HepG2 (cell line): ENCODE measurements around the gene KLF11. TPM values are rescaled to one million over a fixed set of nuclear protein-coding genes. Genes with fewer than 3 reads are reported as not detected.

Experiments used
- CAMTA2 ChIP-seq: sonication (generic); formaldehyde crosslinking; IDR thresholded peaks from 2 replicates; pipeline ENCODE4 v1.4.0; 2020; ENCODE audit warnings: mild to moderate bottlenecking, missing genetic modification reagents, borderline replicate concordance
- GATAD2A ChIP-seq: IDR thresholded peaks from 2 replicates; pipeline ENCODE4 v1.6.1; 2016
- IRX3 ChIP-seq: sonication (generic); formaldehyde crosslinking; IDR thresholded peaks from 2 replicates; pipeline ENCODE4 v1.8.1; 2023; ENCODE audit warnings: mild to moderate bottlenecking, low read depth, missing genetic modification reagents, borderline replicate concordance
- KDM5A ChIP-seq: fragments of 200-600 bp; sonication (generic); IDR thresholded peaks from 2 replicates; pipeline ENCODE4 v1.7.0; 2018; ENCODE audit warnings: antibody characterized with exemption, mild to moderate bottlenecking, low read length, borderline replicate concordance
- NAIF1 ChIP-seq: sonication (generic); formaldehyde crosslinking; IDR thresholded peaks from 2 replicates; pipeline ENCODE4 v1.5.0; 2020; ENCODE audit warnings: mild to moderate bottlenecking, missing genetic modification reagents, borderline replicate concordance
- NFE2 ChIP-seq: sonication (generic); formaldehyde crosslinking; IDR thresholded peaks from 2 replicates; pipeline ENCODE4 v1.4.0; 2020; ENCODE audit warnings: missing genetic modification reagents
- SIN3A ChIP-seq: IDR thresholded peaks from 2 replicates; pipeline ENCODE4 v1.6.1; 2011; ENCODE audit warnings: low read depth, mild to moderate bottlenecking, control low read depth, low read length, borderline replicate concordance
- SOX13 ChIP-seq, 3 experiments: fragments of 450-650 bp in 1 of 3; sonication (generic) in 1 of 3; formaldehyde crosslinking in 1 of 3; IDR thresholded peaks in 2 of 3; conservative IDR thresholded peaks in 1 of 3; 2 replicates each; pipeline versions ENCODE4 v1.5.0 to v1.6.1; 2016 to 2020; ENCODE audit warnings: antibody characterized with exemption in 1 of 3, mild to moderate bottlenecking in 1 of 3, missing compliant biosample characterization in 1 of 3, missing genetic modification reagents in 1 of 3, moderate library complexity in 1 of 3
- XBP1 ChIP-seq: sonication (generic); formaldehyde crosslinking; IDR thresholded peaks from 2 replicates; pipeline ENCODE4 v1.5.0; 2020; ENCODE audit warnings: missing genetic modification reagents
- ZNF12 ChIP-seq: sonication (generic); formaldehyde crosslinking; IDR thresholded peaks from 2 replicates; pipeline ENCODE4 v1.5.0; 2020; ENCODE audit warnings: missing genetic modification reagents
- ZNF235 ChIP-seq: sonication (generic); formaldehyde crosslinking; IDR thresholded peaks from 2 replicates; pipeline ENCODE4 v1.8.1; 2023; ENCODE audit warnings: mild to moderate bottlenecking, missing genetic modification reagents, borderline replicate concordance
- ZNF296 ChIP-seq: sonication (generic); formaldehyde crosslinking; conservative IDR thresholded peaks from 2 replicates; pipeline ENCODE4 v1.5.0; 2020; ENCODE audit warnings: mild to moderate bottlenecking, missing genetic modification reagents
- ZNF350 ChIP-seq: sonication (generic); formaldehyde crosslinking; IDR thresholded peaks from 2 replicates; pipeline ENCODE4 v1.4.0; 2020; ENCODE audit warnings: mild to moderate bottlenecking, low read depth, missing genetic modification reagents, borderline replicate concordance
- ZNF557 ChIP-seq: sonication (generic); formaldehyde crosslinking; IDR thresholded peaks from 2 replicates; pipeline ENCODE4 v1.4.0; 2020; ENCODE audit warnings: missing genetic modification reagents
- ZNF720 ChIP-seq: sonication (generic); formaldehyde crosslinking; IDR thresholded peaks from 2 replicates; pipeline ENCODE4 v1.4.0; 2020; ENCODE audit warnings: missing genetic modification reagents
- ZNF724P ChIP-seq: sonication (generic); formaldehyde crosslinking; IDR thresholded peaks from 2 replicates; pipeline ENCODE4 v1.8.0; 2022; ENCODE audit warnings: missing genetic modification reagents, borderline replicate concordance
- ZNF737 ChIP-seq: sonication (generic); formaldehyde crosslinking; IDR thresholded peaks from 2 replicates; pipeline ENCODE4 v1.5.0; 2020; ENCODE audit warnings: missing genetic modification reagents, mild to moderate bottlenecking, borderline replicate concordance
- polyA plus RNA-seq, 8 experiments: library from polyadenylated mRNA; depleted of rRNA in 3 of 8; stranded (reverse) in 7 of 8; unstranded in 1 of 8; fragments of >200 nt; fragmentation: Illumina TruSeq in 4 of 8; extraction: Trizol in 4 of 8; gene quantifications; 2 replicates each; pipeline versions ENCODE4 v1.2.1 to v1.2.3, GENCODE V29; 2011 to 2016; ENCODE audit warnings: low read depth in 4 of 8, missing spikeins in 1 of 8, mixed read lengths in 1 of 8; ENCODE audit not compliant: insufficient read depth in 1 of 8
- total RNA-seq, 5 experiments: library from RNA; depleted of rRNA; stranded (reverse); fragments of >200 nt; fragmentation: Illumina TruSeq; extraction: Trizol; gene quantifications; 2 replicates each; pipeline ENCODE4 v1.2.3, GENCODE V29; 2016; ENCODE audit warnings: low read depth in 1 of 5
- TF ChIP-seq, protein P1 (sequence below): sonication (generic); formaldehyde crosslinking; conservative IDR thresholded peaks from 2 replicates; pipeline ENCODE4 v1.4.0; 2020; ENCODE audit warnings: missing genetic modification reagents
- TF ChIP-seq, protein P2 (sequence below): sonication (generic); formaldehyde crosslinking; IDR thresholded peaks from 2 replicates; pipeline ENCODE4 v1.5.0; 2020; ENCODE audit warnings: mild to moderate bottlenecking, missing genetic modification reagents, borderline replicate concordance
- TF ChIP-seq, protein P3 (sequence below): IDR thresholded peaks from 2 replicates; pipeline ENCODE4 v1.6.1; 2016; ENCODE audit warnings: missing compliant biosample characterization, missing genetic modification reagents, borderline replicate concordance
- TF ChIP-seq, protein P4 (sequence below): sonication (generic); formaldehyde crosslinking; IDR thresholded peaks from 2 replicates; pipeline ENCODE4 v1.4.0; 2020; ENCODE audit warnings: mild to moderate bottlenecking, missing genetic modification reagents

The KLF11 gene
- total and polyA plus RNA-seq, 2 of the 13 experiments (the other 11 are each of a cell fraction or from before 2014, with no cell fraction given), result 2.5 to 11.8 TPM

DNA sequence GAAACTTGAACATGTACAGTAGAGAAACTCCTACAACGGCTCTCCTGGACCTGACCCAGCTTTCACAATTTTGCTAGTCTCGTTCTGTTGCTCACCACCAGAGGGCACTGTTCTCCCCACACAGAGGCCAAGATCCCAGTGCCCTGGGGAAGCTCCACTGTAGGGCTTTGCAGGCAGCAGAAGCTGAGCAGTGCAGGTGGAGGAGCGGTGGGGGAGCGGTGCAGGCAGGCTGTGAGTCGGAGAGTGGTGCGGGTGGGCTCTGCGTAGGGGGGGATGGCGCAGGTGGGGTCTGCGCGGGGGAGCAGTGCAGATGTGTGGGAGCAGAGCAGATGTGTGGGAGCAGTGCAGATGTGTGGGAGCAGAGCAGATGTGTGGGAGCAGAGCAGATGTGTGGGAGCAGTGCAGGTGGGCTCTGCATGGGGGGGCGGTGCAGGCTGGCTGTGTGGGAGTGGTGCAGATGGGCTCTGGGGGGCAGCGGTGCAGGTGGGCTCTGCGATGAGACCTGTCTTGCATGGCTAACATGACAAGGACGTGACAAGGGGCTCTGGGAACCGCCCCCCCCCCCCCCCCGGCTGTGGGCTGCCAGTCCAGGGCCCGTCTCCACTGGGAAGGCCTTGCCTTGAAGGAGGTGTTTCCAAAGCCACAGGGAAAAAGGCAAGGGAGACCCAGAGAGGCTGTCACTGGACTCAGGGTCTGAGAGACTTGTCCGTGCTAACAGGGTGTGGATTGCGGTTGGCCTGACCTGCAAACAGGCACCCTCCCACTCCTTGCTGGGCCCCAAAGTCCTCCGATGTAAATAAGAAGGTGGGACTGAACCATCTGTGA, 29.5 kb downstream of the KLF11 start (continued):
- peak; percentile 41; the same call in 1 of the 2 replicates for TF ChIP-seq GATAD2A
- TF ChIP-seq, protein P1, sequence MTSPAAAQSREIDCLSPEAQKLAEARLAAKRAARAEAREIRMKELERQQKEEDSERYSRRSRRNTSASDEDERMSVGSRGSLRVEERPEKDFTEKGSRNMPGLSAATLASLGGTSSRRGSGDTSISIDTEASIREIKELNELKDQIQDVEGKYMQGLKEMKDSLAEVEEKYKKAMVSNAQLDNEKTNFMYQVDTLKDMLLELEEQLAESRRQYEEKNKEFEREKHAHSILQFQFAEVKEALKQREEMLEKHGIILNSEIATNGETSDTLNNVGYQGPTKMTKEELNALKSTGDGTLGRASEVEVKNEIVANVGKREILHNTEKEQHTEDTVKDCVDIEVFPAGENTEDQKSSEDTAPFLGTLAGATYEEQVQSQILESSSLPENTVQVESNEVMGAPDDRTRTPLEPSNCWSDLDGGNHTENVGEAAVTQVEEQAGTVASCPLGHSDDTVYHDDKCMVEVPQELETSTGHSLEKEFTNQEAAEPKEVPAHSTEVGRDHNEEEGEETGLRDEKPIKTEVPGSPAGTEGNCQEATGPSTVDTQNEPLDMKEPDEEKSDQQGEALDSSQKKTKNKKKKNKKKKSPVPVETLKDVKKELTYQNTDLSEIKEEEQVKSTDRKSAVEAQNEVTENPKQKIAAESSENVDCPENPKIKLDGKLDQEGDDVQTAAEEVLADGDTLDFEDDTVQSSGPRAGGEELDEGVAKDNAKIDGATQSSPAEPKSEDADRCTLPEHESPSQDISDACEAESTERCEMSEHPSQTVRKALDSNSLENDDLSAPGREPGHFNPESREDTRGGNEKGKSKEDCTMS (CRISPR knock-in tag), result no peak
- no peak for TF ChIP-seq KDM5A
- TF ChIP-seq NFE2 (CRISPR knock-in tag), result no peak
- no peak for TF ChIP-seq IRX3 (CRISPR knock-in tag)
- TF ChIP-seq ZNF350 (CRISPR knock-in tag), result peak; percentile 57; the same call in 1 of the 2 replicates
- no peak for TF ChIP-seq ZNF557
- no peak for TF ChIP-seq XBP1
- TF ChIP-seq, protein P2, sequence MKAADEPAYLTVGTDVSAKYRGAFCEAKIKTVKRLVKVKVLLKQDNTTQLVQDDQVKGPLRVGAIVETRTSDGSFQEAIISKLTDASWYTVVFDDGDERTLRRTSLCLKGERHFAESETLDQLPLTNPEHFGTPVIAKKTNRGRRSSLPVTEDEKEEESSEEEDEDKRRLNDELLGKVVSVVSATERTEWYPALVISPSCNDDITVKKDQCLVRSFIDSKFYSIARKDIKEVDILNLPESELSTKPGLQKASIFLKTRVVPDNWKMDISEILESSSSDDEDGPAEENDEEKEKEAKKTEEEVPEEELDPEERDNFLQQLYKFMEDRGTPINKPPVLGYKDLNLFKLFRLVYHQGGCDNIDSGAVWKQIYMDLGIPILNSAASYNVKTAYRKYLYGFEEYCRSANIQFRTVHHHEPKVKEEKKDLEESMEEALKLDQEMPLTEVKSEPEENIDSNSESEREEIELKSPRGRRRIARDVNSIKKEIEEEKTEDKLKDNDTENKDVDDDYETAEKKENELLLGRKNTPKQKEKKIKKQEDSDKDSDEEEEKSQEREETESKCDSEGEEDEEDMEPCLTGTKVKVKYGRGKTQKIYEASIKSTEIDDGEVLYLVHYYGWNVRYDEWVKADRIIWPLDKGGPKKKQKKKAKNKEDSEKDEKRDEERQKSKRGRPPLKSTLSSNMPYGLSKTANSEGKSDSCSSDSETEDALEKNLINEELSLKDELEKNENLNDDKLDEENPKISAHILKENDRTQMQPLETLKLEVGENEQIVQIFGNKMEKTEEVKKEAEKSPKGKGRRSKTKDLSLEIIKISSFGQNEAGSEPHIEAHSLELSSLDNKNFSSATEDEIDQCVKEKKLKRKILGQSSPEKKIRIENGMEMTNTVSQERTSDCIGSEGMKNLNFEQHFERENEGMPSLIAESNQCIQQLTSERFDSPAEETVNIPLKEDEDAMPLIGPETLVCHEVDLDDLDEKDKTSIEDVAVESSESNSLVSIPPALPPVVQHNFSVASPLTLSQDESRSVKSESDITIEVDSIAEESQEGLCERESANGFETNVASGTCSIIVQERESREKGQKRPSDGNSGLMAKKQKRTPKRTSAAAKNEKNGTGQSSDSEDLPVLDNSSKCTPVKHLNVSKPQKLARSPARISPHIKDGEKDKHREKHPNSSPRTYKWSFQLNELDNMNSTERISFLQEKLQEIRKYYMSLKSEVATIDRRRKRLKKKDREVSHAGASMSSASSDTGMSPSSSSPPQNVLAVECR (CRISPR knock-in tag), result no peak; the same call in 1 of the 2 replicates
- no peak for TF ChIP-seq ZNF296 (CRISPR knock-in tag)
- TF ChIP-seq, protein P3, sequence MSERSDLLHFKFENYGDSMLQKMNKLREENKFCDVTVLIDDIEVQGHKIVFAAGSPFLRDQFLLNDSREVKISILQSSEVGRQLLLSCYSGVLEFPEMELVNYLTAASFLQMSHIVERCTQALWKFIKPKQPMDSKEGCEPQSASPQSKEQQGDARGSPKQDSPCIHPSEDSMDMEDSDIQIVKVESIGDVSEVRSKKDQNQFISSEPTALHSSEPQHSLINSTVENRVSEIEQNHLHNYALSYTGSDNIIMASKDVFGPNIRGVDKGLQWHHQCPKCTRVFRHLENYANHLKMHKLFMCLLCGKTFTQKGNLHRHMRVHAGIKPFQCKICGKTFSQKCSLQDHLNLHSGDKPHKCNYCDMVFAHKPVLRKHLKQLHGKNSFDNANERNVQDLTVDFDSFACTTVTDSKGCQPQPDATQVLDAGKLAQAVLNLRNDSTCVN, result no peak
- TF ChIP-seq CAMTA2 (CRISPR knock-in tag), result no peak
- TF ChIP-seq NAIF1 (CRISPR knock-in tag), result no peak
- no peak for TF ChIP-seq ZNF235 (CRISPR knock-in tag)
- TF ChIP-seq ZNF12, result no peak
- TF ChIP-seq SOX13 (IDR thresholded peaks at IDR 0.05), result no peak
- TF ChIP-seq SOX13 (CRISPR knock-in tag; conservative IDR thresholded peaks at IDR 0.05 in 1 of 2, IDR thresholded peaks at IDR 0.05 in 1 of 2), result no peak
- no peak for TF ChIP-seq ZNF737 (CRISPR knock-in tag)
- TF ChIP-seq ZNF724P, result no peak
- no peak for TF ChIP-seq SIN3A
- TF ChIP-seq, protein P4, sequence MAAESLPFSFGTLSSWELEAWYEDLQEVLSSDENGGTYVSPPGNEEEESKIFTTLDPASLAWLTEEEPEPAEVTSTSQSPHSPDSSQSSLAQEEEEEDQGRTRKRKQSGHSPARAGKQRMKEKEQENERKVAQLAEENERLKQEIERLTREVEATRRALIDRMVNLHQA, result no peak
- no peak for TF ChIP-seq ZNF720 (CRISPR knock-in tag)
